Naive B cell (primary cell): Measurements from ENCODE around the gene TRIM2. TPM values are rescaled to one million over a fixed set of nuclear protein-coding genes. Genes with fewer than 3 reads are reported as not detected.
A peak's percentile ranks its signal among the peaks of the same experiment; 100 is the strongest.
"Not testable (repeated sequence)": the region's sequence is repeated elsewhere in the genome, so short reads cannot be mapped to it uniquely, and the experiment has no call there.

Source experiments
- ATAC-seq, 2 donors: fragments of 150-1000 bp; cut with Tn5 transposase; 2 replicates each; pipeline ENCODE4 v1.10.0; 2021; ENCODE audit warnings: low read depth in 2 of 2, mild to moderate bottlenecking in 2 of 2, moderate library complexity in 2 of 2
- DNase-seq: peaks from one replicate; pipeline ENCODE4 v3.0.0; 2022
- H3K27ac Mint-ChIP-seq, 6 donors: one replicate each; pipeline ENCODE4 v1.8.0; 2020 to 2022; ENCODE audit warnings: mild to moderate bottlenecking in 6 of 6, mixed read lengths in 6 of 6, moderate library complexity in 5 of 6, inconsistent platforms in 2 of 6
- H3K27me3 Mint-ChIP-seq, 3 donors: one replicate each; pipeline ENCODE4 v1.8.0; 2021 to 2022; ENCODE audit warnings: mixed read lengths in 3 of 3, mild to moderate bottlenecking in 1 of 3
- H3K36me3 Mint-ChIP-seq, 2 donors: one replicate each; pipeline ENCODE4 v1.8.0; 2020 to 2022; ENCODE audit warnings: mixed read lengths in 2 of 2, inconsistent platforms in 1 of 2, mild to moderate bottlenecking in 1 of 2
- H3K4me1 Mint-ChIP-seq, 3 donors: one replicate each; pipeline ENCODE4 v1.8.0; 2020 to 2022; ENCODE audit warnings: mixed read lengths in 3 of 3, inconsistent platforms in 1 of 3, mild to moderate bottlenecking in 1 of 3, moderate library complexity in 1 of 3
- H3K4me3 Mint-ChIP-seq, 8 donors: one replicate each; pipeline ENCODE4 v1.8.0; 2020 to 2022; ENCODE audit warnings: mild to moderate bottlenecking in 8 of 8, mixed read lengths in 8 of 8, moderate library complexity in 8 of 8, inconsistent platforms in 2 of 8
- H3K9me3 Mint-ChIP-seq, 7 donors: one replicate each; pipeline ENCODE4 v1.8.0; 2020 to 2022; ENCODE audit warnings: mixed read lengths in 7 of 7, mild to moderate bottlenecking in 5 of 7, inconsistent platforms in 2 of 7, moderate library complexity in 1 of 7
- polyA plus RNA-seq, 6 donors: library from polyadenylated mRNA; unstranded; fragments of 300-500 nt; fragmentation: Illumina TruSeq; gene quantifications; one replicate each; pipeline ENCODE4 v1.2.3, GENCODE V29; 2021; ENCODE audit warnings: low read depth in 6 of 6

Gene TRIM2
- 1 to 10 TPM in 5 of 6 donors, not detected in 1; 1.3 to 4.6 (median 2.6) TPM for polyA plus RNA-seq

- DNase-seq (no peak), ATAC-seq (no peak)
- H3K4me3 Mint-ChIP-seq, result peak within 1 kb of the TSS in 2 of 8 donors; percentile 33 to 54
- no peaks in the 10 kb centered on the region for H3K9me3 Mint-ChIP-seq
- no peaks in the 10 kb centered on the region for H3K36me3 Mint-ChIP-seq
- peaks cover 8 to 13% (median 13%) of the 10 kb centered on the region in 3 donors for H3K4me1 Mint-ChIP-seq
- peaks cover 15 to 22% (median 18%) of the 10 kb centered on the region in 3 donors for H3K27me3 Mint-ChIP-seq
- H3K27ac Mint-ChIP-seq, result peak within 1 kb of the TSS in 1 of 6 donors; percentile 4
These were observed at the start of gene TRIM2 for GRCh38 chr4:153204247-153204671. TRIM2 (plus strand) TSS chr4:153204443; CDS start chr4:153204531, 88 bp downstream.

GRCh38 chr4:153155686-153156085, 48.6 kb upstream of the TRIM2 start:
- ATAC-seq (no peak), DNase-seq (no peak)
- Mint-ChIP-seq H3K27me3 (peaks cover 27 to 33% (median 28%) of the 10 kb centered on the region in 3 donors), H3K4me3 (peak overlapping the region in 1 of 8 donors; percentile 31), H3K4me1 (peaks cover 22 to 33% (median 28%) of the 10 kb centered on the region in 3 donors), H3K27ac (peak overlapping the region in 1 of 6 donors; percentile 23), H3K9me3 (no peaks in the 10 kb centered on the region), H3K36me3 (no peaks in the 10 kb centered on the region)

GRCh38 chr4:153156263-153156662, 48.0 kb upstream of the TRIM2 start:
- DNase-seq, result no peak
- H3K4me3 Mint-ChIP-seq, result peak overlapping the region in 3 of 8 donors; percentile 2 to 39 (median 3)
- ATAC-seq, result peak in 1 of 2 donors; percentile 11
- no peak overlapping the region for H3K27ac Mint-ChIP-seq
- no peaks in the 10 kb centered on the region for H3K36me3 Mint-ChIP-seq
- H3K4me1 Mint-ChIP-seq, result peaks cover 22 to 33% (median 28%) of the 10 kb centered on the region in 3 donors
- H3K27me3 Mint-ChIP-seq, result peaks cover 23 to 33% (median 28%) of the 10 kb centered on the region in 3 donors
- no peaks in the 10 kb centered on the region for H3K9me3 Mint-ChIP-seq

- H3K36me3 Mint-ChIP-seq, result no peaks in the 10 kb centered on the region
- H3K9me3 Mint-ChIP-seq, result no peaks in the 10 kb centered on the region
- peaks cover 18 to 29% (median 23%) of the 10 kb centered on the region in 3 donors for H3K4me1 Mint-ChIP-seq
- no peak overlapping the region for H3K4me3 Mint-ChIP-seq
- no peak for DNase-seq
- H3K27me3 Mint-ChIP-seq, result peaks cover 18 to 32% (median 28%) of the 10 kb centered on the region in 3 donors
- no peak for ATAC-seq
- no peak overlapping the region for H3K27ac Mint-ChIP-seq
These were observed 47.5 kb upstream of the TRIM2 start for GRCh38 chr4:153156721-153157120.

GRCh38 chr4:153159016-153159415, 45.2 kb upstream of the TRIM2 start:
- ATAC-seq (peak; percentile 40 to 45), DNase-seq (no peak)
- Mint-ChIP-seq H3K4me1 (peaks cover under 1 to 12% (median 4%) of the 10 kb centered on the region in 3 donors), H3K9me3 (peaks cover 0 to under 1% (median 0%) of the 10 kb centered on the region in 7 donors), H3K27ac (no peak overlapping the region), H3K36me3 (no peaks in the 10 kb centered on the region), H3K4me3 (no peak overlapping the region), H3K27me3 (peaks cover 9 to 23% (median 14%) of the 10 kb centered on the region in 3 donors)

GRCh38 chr4:153159728-153160221, 44.5 kb upstream of the TRIM2 start:
- no peaks in the 10 kb centered on the region for H3K36me3 Mint-ChIP-seq
- ATAC-seq (no peak), DNase-seq (no peak)
- peak overlapping the region in 1 of 8 donors; percentile 42 for H3K4me3 Mint-ChIP-seq
- H3K9me3 Mint-ChIP-seq, result peaks cover 0 to 3% (median 2%) of the 10 kb centered on the region in 7 donors
- H3K4me1 Mint-ChIP-seq, result peaks cover 0 to 8% (median 4%) of the 10 kb centered on the region in 3 donors
- H3K27ac Mint-ChIP-seq, result no peak overlapping the region
- peaks cover 12 to 23% (median 13%) of the 10 kb centered on the region in 3 donors for H3K27me3 Mint-ChIP-seq

- Mint-ChIP-seq H3K4me1 (peaks cover 0 to 8% (median 4%) of the 10 kb centered on the region in 3 donors), H3K27ac (no peak overlapping the region), H3K9me3 (peaks cover 0 to 11% (median 4%) of the 10 kb centered on the region in 7 donors), H3K36me3 (peaks cover 0 to 7% of the 10 kb centered on the region in 2 donors), H3K4me3 (no peak overlapping the region), H3K27me3 (peaks cover 7 to 23% (median 13%) of the 10 kb centered on the region in 3 donors)
- no peak for ATAC-seq
- no peak for DNase-seq
These were observed 43.4 kb upstream of the TRIM2 start for GRCh38 chr4:153160821-153161220.

GRCh38 chr4:153161226-153161963, 42.8 kb upstream of the TRIM2 start:
- ATAC-seq (no peak), DNase-seq (no peak)
- H3K36me3 Mint-ChIP-seq, result peaks cover 0 to 10% of the 10 kb centered on the region in 2 donors
- no peak overlapping the region for H3K4me3 Mint-ChIP-seq
- H3K27ac Mint-ChIP-seq, result no peak overlapping the region
- peaks cover 8 to 24% (median 11%) of the 10 kb centered on the region in 3 donors for H3K27me3 Mint-ChIP-seq
- peaks cover 0 to 11% (median 4%) of the 10 kb centered on the region in 7 donors for H3K9me3 Mint-ChIP-seq
- H3K4me1 Mint-ChIP-seq, result peaks cover 0 to 2% (median 1%) of the 10 kb centered on the region in 3 donors

GRCh38 chr4:153165236-153165635, 39.0 kb upstream of the TRIM2 start:
- H3K9me3 Mint-ChIP-seq, result peaks cover 0 to 11% (median 4%) of the 10 kb centered on the region in 7 donors
- H3K27me3 Mint-ChIP-seq, result peaks cover 7 to 30% (median 24%) of the 10 kb centered on the region in 3 donors
- H3K4me3 Mint-ChIP-seq, DNase-seq, H3K4me1 Mint-ChIP-seq, H3K27ac Mint-ChIP-seq, ATAC-seq: not testable (repeated sequence)
- peaks cover 0 to 10% of the 10 kb centered on the region in 2 donors for H3K36me3 Mint-ChIP-seq

GRCh38 chr4:153166716-153167501, 37.3 kb upstream of the TRIM2 start:
- Mint-ChIP-seq H3K4me1 (no peaks in the 10 kb centered on the region), H3K27ac (no peak overlapping the region), H3K9me3 (peaks cover 0 to 11% (median 4%) of the 10 kb centered on the region in 7 donors), H3K36me3 (peaks cover 0 to 10% of the 10 kb centered on the region in 2 donors), H3K27me3 (peaks cover 7 to 30% (median 24%) of the 10 kb centered on the region in 3 donors), H3K4me3 (no peak overlapping the region)
- DNase-seq, result no peak
- ATAC-seq, result no peak

- H3K27ac Mint-ChIP-seq, result no peak overlapping the region
These were observed 34.5 kb upstream of the TRIM2 start for GRCh38 chr4:153169776-153170175.

GRCh38 chr4:153170407-153170806, 33.8 kb upstream of the TRIM2 start:
- no peak for ATAC-seq
- H3K4me1 Mint-ChIP-seq, result no peaks in the 10 kb centered on the region
- peaks cover 0 to 28% (median 14%) of the 10 kb centered on the region in 3 donors for H3K27me3 Mint-ChIP-seq
- H3K36me3 Mint-ChIP-seq, result peaks cover 0 to 8% of the 10 kb centered on the region in 2 donors
- H3K27ac Mint-ChIP-seq, result no peak overlapping the region
- peaks cover 0 to 5% (median 0%) of the 10 kb centered on the region in 7 donors for H3K9me3 Mint-ChIP-seq
- no peak for DNase-seq
- H3K4me3 Mint-ChIP-seq, result no peak overlapping the region

More at GRCh38 chr4:153169776-153170175, 34.5 kb upstream of the TRIM2 start:
- Mint-ChIP-seq H3K36me3 (peaks cover 0 to 10% of the 10 kb centered on the region in 2 donors), H3K4me1 (no peaks in the 10 kb centered on the region), H3K4me3 (no peak overlapping the region), H3K27me3 (peaks cover 0 to 30% (median 20%) of the 10 kb centered on the region in 3 donors), H3K9me3 (peaks cover 0 to 8% (median 2%) of the 10 kb centered on the region in 7 donors)
- ATAC-seq, result no peak
- no peak for DNase-seq
